Measurements from ENCODE around the gene HSF2. TPM values are rescaled to one million over a fixed set of nuclear protein-coding genes. Genes with fewer than 3 reads are reported as not detected.

Gene HSF2
- total RNA-seq, 1 donor from 2014 or later, result 27.8 TPM

DNA sequence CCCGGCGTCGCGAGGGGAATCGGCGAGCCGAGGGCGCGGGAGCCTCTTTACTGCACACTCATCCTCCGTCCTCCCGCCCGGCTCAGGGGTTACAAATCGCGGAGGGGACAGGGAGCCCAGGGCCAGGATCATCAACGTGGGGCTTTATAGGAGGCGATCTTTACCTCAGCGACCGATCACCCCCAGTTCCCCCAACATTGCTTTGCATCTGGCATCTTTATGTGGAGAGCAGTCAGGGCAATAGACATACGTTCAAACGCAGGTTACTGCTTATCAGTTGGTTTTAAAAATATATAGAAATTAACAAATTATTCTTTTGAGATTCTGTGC lies 634 bp downstream of the HSF2 start:
- H3K4me3 Mint-ChIP-seq, result peak overlapping the region; percentile 97
- H3K36me3 Mint-ChIP-seq, result no peaks in the 10 kb centered on the region
- H3K9me3 Mint-ChIP-seq, result no peaks in the 10 kb centered on the region
- peaks cover 35% of the 10 kb centered on the region for H3K4me1 Mint-ChIP-seq
- H3K27me3 Mint-ChIP-seq (ENCODE audit: low read depth), result no peaks in the 10 kb centered on the region
- TF ChIP-seq CTCF (IDR thresholded peaks at IDR 0.05; ENCODE audit: unreplicated experiment), result no peak
- no peak for DNase-seq (ENCODE audit: low spot score in 2 of 2, unreplicated experiment in 2 of 2)
- peak overlapping the region; percentile 98 for H3K27ac Mint-ChIP-seq

GRCh38 chr6:122400462-122401089 lies 1.1 kb downstream of the HSF2 start:
- peak overlapping the region; percentile 97 for H3K4me3 Mint-ChIP-seq
- H3K36me3 Mint-ChIP-seq, result no peaks in the 10 kb centered on the region
- no peaks in the 10 kb centered on the region for H3K9me3 Mint-ChIP-seq
- TF ChIP-seq CTCF (IDR thresholded peaks at IDR 0.05; ENCODE audit: unreplicated experiment), result no peak
- no peak for DNase-seq (ENCODE audit: low spot score in 2 of 2, unreplicated experiment in 2 of 2)
- peak overlapping the region; percentile 98 for H3K27ac Mint-ChIP-seq
- H3K27me3 Mint-ChIP-seq (ENCODE audit: low read depth), result no peaks in the 10 kb centered on the region
- peaks cover 35% of the 10 kb centered on the region for H3K4me1 Mint-ChIP-seq

- TF ChIP-seq CTCF (IDR thresholded peaks at IDR 0.05; ENCODE audit: unreplicated experiment), result no peak
- peaks cover 3% of the 10 kb centered on the region for H3K9me3 Mint-ChIP-seq
- no peaks in the 10 kb centered on the region for H3K27me3 Mint-ChIP-seq (ENCODE audit: low read depth)
- peaks cover 35% of the 10 kb centered on the region for H3K4me1 Mint-ChIP-seq
- H3K36me3 Mint-ChIP-seq, result peaks cover 2% of the 10 kb centered on the region
- no peak for DNase-seq (ENCODE audit: low spot score in 2 of 2, unreplicated experiment in 2 of 2)
- peak overlapping the region; percentile 6 for H3K27ac Mint-ChIP-seq
- peak overlapping the region; percentile 97 for H3K4me3 Mint-ChIP-seq
Measured at GRCh38 chr6:122401104-122401503, 1.7 kb downstream of the HSF2 start.

DNA sequence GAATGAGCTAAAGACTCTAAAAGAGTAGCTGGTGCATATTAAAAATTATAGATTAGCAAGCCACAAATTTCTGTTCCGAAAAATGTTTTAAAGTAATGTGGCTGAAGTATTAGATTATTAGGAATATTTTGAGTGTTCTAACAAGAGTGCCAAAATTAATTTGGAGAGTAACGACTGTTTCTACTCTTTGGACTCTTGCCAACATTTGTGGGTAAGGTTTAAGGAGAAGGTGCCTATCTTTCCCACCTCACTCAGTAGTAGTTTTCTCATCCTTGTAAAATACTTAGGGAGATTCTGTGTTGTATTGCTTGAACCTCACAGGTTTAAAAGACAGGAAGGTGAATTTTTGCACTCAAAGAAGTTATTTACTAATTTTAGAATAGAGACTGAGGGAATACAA lies 5.0 kb downstream of the HSF2 start:
- Mint-ChIP-seq H3K9me3 (peaks cover 11% of the 10 kb centered on the region), H3K4me3 (no peak overlapping the region), H3K4me1 (peaks cover 44% of the 10 kb centered on the region), H3K36me3 (peaks cover 14% of the 10 kb centered on the region), H3K27ac (no peak overlapping the region), H3K27me3 (ENCODE audit: low read depth) (no peaks in the 10 kb centered on the region)
- TF ChIP-seq CTCF (IDR thresholded peaks at IDR 0.05; ENCODE audit: unreplicated experiment), result no peak
- no peak for DNase-seq (ENCODE audit: low spot score in 2 of 2, unreplicated experiment in 2 of 2)

DNA sequence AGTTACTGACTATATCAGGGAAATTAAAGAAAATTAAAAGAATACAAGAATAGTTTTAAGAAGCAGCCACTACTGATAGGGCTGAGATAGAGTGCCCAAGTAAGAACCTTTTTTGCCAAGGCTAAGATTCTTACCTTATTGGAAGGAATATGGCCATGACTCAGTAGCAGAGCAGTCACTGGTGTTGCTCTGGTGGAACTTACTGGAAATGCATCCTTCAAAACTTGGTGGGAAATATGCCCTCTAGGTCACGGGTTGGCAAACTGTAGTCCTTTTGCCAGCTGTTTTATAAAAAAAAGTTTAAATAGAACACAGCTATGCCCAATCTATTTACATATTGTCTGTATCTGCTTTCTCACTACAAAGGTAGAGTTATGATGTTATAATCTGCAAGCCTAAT lies 6.0 kb downstream of the HSF2 start:
- peaks cover 47% of the 10 kb centered on the region for H3K4me1 Mint-ChIP-seq
- no peak for TF ChIP-seq CTCF (IDR thresholded peaks at IDR 0.05; ENCODE audit: unreplicated experiment)
- no peak overlapping the region for H3K27ac Mint-ChIP-seq
- no peak for DNase-seq (ENCODE audit: low spot score in 2 of 2, unreplicated experiment in 2 of 2)
- H3K36me3 Mint-ChIP-seq, result peaks cover 14% of the 10 kb centered on the region
- H3K9me3 Mint-ChIP-seq, result peaks cover 11% of the 10 kb centered on the region
- H3K27me3 Mint-ChIP-seq (ENCODE audit: low read depth), result no peaks in the 10 kb centered on the region
- no peak overlapping the region for H3K4me3 Mint-ChIP-seq

GRCh38 chr6:122406187-122406586 lies 6.7 kb downstream of the HSF2 start:
- Mint-ChIP-seq H3K4me3 (no peak overlapping the region), H3K27me3 (ENCODE audit: low read depth) (no peaks in the 10 kb centered on the region), H3K9me3 (peaks cover 11% of the 10 kb centered on the region), H3K36me3 (peaks cover 14% of the 10 kb centered on the region), H3K4me1 (peaks cover 40% of the 10 kb centered on the region), H3K27ac (no peak overlapping the region)
- TF ChIP-seq CTCF (IDR thresholded peaks at IDR 0.05; ENCODE audit: unreplicated experiment), result no peak
- DNase-seq (ENCODE audit: low spot score in 2 of 2, unreplicated experiment in 2 of 2), result no peak

Data from mesothelial cell of epicardium (in vitro differentiated cells).